Brain pericyte (primary cell): ENCODE measurements around the gene FNDC8.
"Not testable (repeated sequence)": the region's sequence is repeated elsewhere in the genome, so short reads cannot be mapped to it uniquely, and the experiment has no call there.

ENCODE experiments used
- DNase-seq: peaks from one replicate; pipeline ENCODE4 v3.0.0-alpha.2; 2012; ENCODE audit warnings: low read depth, low spot score

Gene FNDC8

DNA sequence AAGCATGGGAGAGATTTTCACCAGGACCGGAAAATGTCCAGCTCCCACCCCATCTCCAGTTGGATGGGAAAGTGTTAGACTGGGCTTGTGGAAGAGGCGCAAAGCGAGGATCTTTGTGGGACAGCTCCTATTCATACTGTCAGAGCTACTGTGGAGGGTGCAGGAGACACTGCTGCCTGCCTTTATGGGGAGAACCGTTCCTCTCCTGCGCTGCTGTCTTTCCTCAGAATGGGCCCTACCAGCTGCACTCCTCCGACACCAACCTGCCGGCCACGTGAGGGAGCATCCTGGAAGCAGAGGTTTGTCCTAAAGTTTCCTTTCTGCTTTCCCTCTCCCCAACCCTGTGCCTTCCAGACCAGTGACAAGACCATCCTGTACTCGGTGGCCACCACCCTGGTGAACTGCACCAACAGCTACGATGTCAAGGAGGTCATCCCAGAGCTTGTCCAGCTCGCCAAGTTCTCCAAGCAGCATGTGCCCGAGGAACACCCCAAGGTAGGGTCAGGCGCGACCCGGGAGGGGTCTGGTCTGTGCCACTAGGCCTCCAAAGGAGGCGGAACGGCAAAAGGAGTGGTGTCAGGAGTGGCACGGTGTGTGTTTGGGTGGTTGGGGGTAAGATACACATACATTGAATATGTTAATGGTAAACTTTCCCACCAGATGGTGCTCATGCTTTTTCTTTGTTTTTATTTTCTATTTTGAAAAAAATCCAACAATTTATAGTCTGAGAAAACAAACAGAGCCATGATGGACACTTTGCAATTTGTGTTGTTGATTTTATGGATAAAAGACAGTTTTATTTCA is 49.8 kb downstream of the FNDC8 start:
- DNase-seq: no peak

DNA sequence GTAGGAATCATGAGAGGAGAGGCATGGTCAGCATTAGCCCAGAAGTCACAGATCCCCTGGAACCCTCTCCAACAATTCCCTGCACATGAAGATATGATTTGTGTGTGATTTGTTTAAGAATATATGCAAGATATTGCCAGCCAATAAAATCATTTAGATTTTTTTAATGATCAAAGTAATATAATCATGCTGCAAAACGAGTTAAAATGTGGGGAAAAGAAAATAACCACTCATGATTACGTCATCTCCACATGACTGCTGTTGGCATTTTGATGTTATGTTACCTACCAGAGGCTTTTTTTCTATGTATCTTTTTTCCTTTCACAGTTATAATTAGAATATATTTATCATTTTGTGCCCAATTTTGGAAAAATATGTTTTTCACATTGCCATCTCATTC is 50.4 kb downstream of the FNDC8 start:
- DNase-seq: no peak

DNA sequence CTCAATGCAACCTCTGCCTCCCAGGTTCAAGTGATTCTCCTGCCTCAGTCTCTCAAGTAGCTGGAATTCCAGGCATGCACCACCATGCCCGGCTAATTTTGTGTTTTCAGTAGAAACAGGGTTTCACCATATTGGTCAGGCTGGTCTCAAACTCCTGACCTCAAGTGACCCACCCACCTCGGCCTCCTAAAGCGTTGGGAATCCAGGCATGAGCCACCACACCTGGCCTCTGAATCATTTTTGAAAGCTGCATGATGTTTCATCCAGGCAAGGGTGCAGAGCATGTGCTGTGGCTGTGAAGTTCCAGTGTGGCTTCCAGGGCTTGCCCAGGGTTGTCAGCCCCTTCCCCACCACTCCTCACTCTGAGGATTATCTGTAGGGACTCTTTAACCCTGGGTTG is 50.9 kb downstream of the FNDC8 start:
- DNase-seq: not testable (repeated sequence)

DNA sequence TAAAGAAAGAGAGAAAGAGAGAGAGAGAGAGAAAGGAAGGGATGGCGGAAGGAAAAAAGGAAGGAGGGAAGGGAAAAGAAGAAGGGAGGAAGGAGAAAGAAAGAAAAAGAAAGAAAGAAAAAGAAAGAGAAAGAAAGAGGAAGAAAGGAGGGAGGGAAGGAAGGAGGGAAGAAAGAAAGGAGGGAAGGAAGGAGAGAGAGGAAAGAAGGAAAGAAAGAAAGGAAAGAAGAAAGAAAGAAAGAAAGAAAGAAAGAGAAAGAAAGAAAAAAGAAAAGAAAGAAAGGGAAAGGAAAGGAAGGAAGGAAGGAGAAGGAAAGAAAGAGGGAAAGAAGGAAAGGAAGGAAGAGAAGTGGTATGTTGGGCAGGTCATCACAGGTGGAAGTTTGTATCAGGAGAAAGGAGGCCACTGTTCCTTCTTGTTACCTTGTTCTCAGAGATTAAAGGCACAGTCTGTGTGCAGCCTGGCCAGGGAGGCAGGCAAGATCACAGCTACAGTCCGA is 53.5 kb downstream of the FNDC8 start:
- DNase-seq: no peak

DNA sequence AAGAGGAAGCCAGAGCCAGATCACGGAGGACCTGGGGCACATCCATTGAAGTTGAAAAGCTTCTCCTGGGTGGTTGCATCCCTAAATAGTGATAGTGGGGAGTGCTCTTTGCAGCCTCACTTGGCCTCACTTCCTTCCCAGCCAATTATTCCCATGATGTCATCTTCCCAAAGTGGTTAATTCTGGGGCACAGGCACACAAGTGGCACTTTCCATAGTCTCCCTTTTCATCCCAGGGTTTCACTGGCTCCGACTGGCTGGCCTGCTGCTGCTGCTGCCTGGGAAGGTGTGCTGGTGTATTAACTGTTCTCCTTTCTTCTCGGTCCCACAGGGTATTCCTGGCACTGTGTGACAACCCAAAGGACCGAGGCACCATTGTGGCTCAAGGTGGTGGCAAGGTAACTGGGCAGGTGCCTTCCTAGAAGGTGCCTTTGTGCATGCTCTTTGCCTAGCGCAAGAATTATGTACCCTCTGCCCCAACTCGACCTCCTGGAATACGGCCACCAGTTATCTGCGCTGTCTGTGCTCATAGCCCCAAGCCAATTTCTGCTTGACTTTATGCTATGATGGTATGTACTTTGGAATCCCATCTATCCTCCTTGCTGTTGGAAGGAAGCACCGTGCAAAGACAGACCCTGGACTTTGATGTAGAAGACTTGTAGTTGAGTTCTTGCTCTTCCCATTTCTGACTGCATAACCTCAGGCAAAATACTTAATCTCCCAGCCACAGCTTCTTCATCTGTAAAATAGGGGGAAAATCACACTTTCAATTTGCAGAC is 54.4 kb downstream of the FNDC8 start:
- no peak for DNase-seq

DNA sequence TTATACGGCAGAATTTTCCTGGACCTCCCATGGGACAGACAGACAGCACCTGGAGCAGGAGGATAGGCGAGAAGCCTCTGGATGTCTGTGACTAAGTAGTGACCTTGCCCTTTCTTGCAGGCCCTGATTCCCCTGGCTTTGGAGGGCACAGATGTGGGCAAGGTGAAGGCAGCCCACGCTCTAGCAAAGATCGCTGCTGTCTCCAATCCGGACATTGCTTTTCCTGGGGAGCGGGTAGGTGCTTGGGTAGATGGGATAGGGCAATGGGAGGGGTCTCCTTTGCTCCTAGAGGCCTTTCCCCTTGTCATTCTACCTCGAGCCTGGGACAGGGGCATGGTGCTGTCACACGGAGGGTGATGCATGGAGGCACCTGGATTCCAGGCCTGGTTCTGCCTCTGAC is 55.5 kb downstream of the FNDC8 start:
- no peak for DNase-seq

DNA sequence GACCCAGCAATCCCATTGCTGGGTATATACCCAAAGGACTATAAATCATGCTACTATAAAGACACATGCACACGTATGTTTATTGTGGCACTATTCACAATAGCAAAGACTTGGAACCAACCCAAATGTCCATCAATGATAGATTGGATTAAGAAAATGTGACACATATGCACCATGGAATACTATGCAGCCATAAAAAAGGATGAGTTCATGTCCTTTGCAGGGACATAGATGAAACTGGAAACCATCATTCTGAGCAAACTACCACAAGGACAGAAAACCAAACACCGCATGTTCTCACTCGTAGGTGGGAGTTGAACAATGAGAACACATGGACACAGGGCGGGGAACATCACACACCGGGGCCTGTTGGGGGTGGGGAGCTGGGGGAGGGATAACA is 58.0 kb downstream of the FNDC8 start:
- DNase-seq: not testable (repeated sequence)
